GM13977 (cell line): Measurements from ENCODE around the gene TMF1.
A peak's percentile ranks its signal among the peaks of the same experiment; 100 is the strongest.

Experiments used
- DNase-seq: peaks from one replicate; pipeline ENCODE4 v3.0.0; 2012; ENCODE audit warnings: low spot score
- CTCF ChIP-seq: IDR thresholded peaks from 2 replicates; pipeline ENCODE4 v1.5.1; 2012; ENCODE audit warnings: mild to moderate bottlenecking, control low read depth; ENCODE audit not compliant: insufficient read depth; ENCODE audit errors: extremely low read depth, missing control alignments
- in situ Hi-C: fragments of 300-500 bp; cut with MboI; formaldehyde crosslinking; loops from one replicate; pipeline ENCODE4 v1.12.0; 2022; ENCODE audit warnings: low sequenced_read_pairs, low pct_unique_long_range_greater_than_20kb, mixed read lengths, inconsistent platforms; ENCODE audit not compliant: unreplicated experiment

TMF1 gene

GRCh38 chr3:69014022-69014580, 38.0 kb downstream of the TMF1 start:
- in situ Hi-C loops, result no loop called here
- no peak for TF ChIP-seq CTCF
- DNase-seq, result no peak

GRCh38 chr3:69013253-69014021, 38.7 kb downstream of the TMF1 start, which contains the start of gene EOGT:
EOGT (minus strand) TSS chr3:69013684; CDS start chr3:69009846, 3,838 bp downstream.
- peak; percentile 82 for TF ChIP-seq CTCF
- in situ Hi-C loops, result no loop called here
- DNase-seq, result peak; percentile 92

GRCh38 chr3:69012800-69013252, 39.3 kb downstream of the TMF1 start:
- in situ Hi-C loops, result no loop called here
- DNase-seq, result peak; percentile 75
- no peak for TF ChIP-seq CTCF

GRCh38 chr3:69012100-69012799, 39.9 kb downstream of the TMF1 start:
- no peak for TF ChIP-seq CTCF
- DNase-seq, result no peak
- in situ Hi-C loops, result no loop called here

GRCh38 chr3:69011096-69011730, 40.9 kb downstream of the TMF1 start:
- DNase-seq, result no peak
- in situ Hi-C loops, result no loop called here
- no peak for TF ChIP-seq CTCF
